GM13976 (cell line): ENCODE data around the gene MINDY4.

ENCODE experiments used
- DNase-seq: peaks from one replicate; pipeline ENCODE4 v3.0.0; 2012; ENCODE audit warnings: low spot score
- in situ Hi-C: fragments of 300-500 bp; cut with MboI; formaldehyde crosslinking; loops from one replicate; pipeline ENCODE4 v1.12.0; 2022; ENCODE audit warnings: low sequenced_read_pairs, mixed read lengths, inconsistent platforms; ENCODE audit not compliant: unreplicated experiment
- TF ChIP-seq, protein P1 (sequence below): IDR thresholded peaks from 2 replicates; pipeline ENCODE4 v1.5.1; 2012; ENCODE audit warnings: borderline replicate concordance, mild to moderate bottlenecking; ENCODE audit not compliant: insufficient read depth; ENCODE audit errors: extremely low read depth, missing control alignments, control extremely low read depth

The MINDY4 gene

GRCh38 chr7:30815951-30816644 is 44.9 kb downstream of the MINDY4 start:
- TF ChIP-seq, protein P1, sequence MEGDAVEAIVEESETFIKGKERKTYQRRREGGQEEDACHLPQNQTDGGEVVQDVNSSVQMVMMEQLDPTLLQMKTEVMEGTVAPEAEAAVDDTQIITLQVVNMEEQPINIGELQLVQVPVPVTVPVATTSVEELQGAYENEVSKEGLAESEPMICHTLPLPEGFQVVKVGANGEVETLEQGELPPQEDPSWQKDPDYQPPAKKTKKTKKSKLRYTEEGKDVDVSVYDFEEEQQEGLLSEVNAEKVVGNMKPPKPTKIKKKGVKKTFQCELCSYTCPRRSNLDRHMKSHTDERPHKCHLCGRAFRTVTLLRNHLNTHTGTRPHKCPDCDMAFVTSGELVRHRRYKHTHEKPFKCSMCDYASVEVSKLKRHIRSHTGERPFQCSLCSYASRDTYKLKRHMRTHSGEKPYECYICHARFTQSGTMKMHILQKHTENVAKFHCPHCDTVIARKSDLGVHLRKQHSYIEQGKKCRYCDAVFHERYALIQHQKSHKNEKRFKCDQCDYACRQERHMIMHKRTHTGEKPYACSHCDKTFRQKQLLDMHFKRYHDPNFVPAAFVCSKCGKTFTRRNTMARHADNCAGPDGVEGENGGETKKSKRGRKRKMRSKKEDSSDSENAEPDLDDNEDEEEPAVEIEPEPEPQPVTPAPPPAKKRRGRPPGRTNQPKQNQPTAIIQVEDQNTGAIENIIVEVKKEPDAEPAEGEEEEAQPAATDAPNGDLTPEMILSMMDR: no peak
- no peak for DNase-seq
- in situ Hi-C loops: no loop called here

- TF ChIP-seq, protein P1: no peak
- no peak for DNase-seq
- in situ Hi-C loops: no loop called here
Observed at GRCh38 chr7:30816645-30817370, 45.6 kb downstream of the MINDY4 start.

GRCh38 chr7:30817371-30817767 is 46.2 kb downstream of the MINDY4 start:
- TF ChIP-seq, protein P1: no peak
- DNase-seq: no peak

DNA sequence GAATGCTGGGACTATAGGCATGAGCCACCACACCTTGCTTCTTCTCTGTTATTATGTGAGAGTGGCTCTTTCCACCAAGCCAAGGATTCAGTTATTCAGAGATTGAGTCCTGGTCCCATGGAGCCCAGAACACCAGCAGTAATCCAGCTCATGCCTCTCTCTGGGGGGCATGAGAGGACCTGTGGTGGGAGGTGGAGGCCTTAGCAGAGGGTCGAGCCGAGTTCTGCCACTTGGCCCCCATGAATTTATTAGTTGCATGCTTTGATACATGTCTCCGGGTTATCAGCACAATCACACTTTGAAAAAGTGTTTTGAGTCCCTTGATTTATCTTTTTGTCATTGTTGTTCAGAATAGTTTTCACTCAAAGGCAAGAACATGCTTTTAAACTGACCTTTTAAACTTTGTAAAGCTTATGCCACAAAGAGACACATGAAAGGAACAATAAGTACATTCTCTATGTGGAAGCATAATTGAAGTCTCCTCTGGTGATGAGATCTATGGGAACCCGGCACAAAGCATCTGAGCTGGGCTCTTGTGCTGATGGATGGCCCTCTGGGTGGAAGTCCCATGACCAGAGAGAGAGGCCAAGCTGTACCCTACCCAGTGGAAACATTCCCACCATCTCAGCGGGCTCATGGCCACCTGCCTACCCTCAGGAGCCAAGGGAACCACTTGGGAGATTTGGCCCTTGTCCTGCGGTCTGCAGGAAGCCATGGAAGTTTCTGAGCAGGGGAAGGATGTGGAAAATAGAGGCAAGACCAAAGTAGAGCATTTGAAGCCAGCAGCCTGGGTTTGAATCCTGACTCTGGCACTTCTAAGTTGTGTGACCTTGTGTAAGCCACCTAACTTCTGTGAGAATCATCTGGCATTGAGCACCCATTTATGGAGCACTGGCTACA is 53.9 kb downstream of the MINDY4 start:
- TF ChIP-seq, protein P1: no peak
- in situ Hi-C loops: no loop called here
- DNase-seq: no peak

More at GRCh38 chr7:30817371-30817767, 46.2 kb downstream of the MINDY4 start:
- in situ Hi-C loops: no loop called here

DNA sequence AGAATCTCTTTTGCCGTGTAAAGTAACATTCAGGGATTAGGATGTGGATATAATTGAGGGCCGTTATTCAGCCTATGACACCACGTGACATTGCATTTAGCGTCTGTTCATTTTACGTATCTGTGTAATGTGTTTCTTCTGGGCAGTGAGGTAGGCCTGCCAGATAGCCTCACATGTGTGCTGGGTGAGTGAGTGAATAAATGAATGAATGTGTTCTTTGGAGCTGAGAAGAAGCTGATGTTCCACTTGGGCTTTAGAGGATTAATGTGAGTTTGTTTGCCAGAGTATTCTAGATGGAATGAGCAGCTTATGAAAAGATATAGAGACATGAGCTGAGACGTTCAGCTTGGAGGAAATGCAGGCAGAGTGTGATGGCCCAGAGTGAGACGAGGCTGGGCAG is 55.0 kb downstream of the MINDY4 start:
- TF ChIP-seq, protein P1: no peak
- in situ Hi-C loops: no loop called here
- DNase-seq: no peak

DNA sequence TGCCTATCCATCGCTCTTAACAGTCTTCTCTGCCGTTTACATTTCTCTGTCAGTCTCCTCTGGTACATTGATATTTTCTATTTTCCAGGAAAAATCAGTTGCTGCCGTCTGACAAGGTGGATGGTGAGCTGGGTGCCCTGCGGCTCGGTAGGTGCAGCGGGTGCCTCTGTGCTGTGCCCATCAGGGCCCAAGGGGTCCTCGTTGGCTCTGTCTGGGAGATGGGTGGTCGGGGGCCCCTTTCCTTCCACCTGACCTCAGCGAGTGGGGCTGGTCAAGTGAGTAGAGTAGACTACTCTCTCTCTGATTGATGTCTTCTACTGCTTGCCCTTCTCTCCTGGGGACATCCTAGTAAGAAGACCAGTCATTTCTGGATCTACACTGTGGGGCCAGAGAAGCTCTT is 57.4 kb downstream of the MINDY4 start:
- no peak for DNase-seq
- TF ChIP-seq, protein P1: no peak
- in situ Hi-C loops: no loop called here
